ENCODE data around the gene MAGEA6. TPM values are rescaled to one million over a fixed set of nuclear protein-coding genes. Genes with fewer than 3 reads are reported as not detected.

Gene MAGEA6
- total and polyA plus RNA-seq, 2 donors (not counting 3 experiments of a cell fraction or from before 2014, with no cell fraction given) = not detected

DNA sequence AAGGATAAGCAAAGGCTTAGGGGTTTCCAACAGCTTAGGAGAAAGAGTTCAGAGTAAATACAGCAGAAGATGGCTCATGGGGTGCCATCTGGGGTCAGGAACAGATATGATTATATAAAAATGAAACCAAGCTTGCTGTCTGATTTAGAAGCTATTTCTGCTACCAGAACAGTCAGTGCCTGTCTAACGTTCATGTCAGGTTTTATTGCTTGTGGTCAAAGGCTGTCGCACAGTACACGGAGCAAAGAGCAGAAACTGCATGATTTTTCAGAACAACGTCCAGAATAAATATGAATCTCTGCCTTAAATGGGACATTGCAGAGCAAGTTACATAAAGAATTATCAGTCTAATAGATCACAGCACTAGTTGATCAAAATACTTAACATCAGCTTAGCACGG is 43.7 kb upstream of the MAGEA6 start:
- ChIA-PET POLR2A (no interaction called here), CTCF (interaction anchor here (1.2 to 1.7 kb wide), 2 partner anchors 171 to 987 kb away, joined by 3 to 4 read pairs; no protein-coding TSS in a partner anchor)
- Histone ChIP-seq H4K20me1 (replicated peaks; ENCODE audit: control insufficient read depth, extremely low read depth, insufficient read depth, low read length) (no peaks in the 10 kb centered on the region), H3K9me1 (replicated peaks; ENCODE audit: control insufficient read depth, extremely low read depth, insufficient read depth, low read length) (no peaks in the 10 kb centered on the region), H3K79me2 (ENCODE audit: control insufficient read depth, insufficient read depth, low read length) (no peaks in the 10 kb centered on the region), H2AFZ (ENCODE audit: low read depth, low read length) (no peak overlapping the region), H3K9me3 (replicated peaks; ENCODE audit: control insufficient read depth, insufficient read depth, low read length) (no peaks in the 10 kb centered on the region), H3K9ac (replicated peaks; ENCODE audit: extremely low read depth, insufficient read depth, low read length) (no peak overlapping the region), H3K4me3 (replicated peaks in 1 of 3; ENCODE audit: insufficient read depth in 1 of 3, low read depth in 1 of 3, low read length in 3 of 3) (no peak overlapping the region), H3K27me3 (ENCODE audit: control insufficient read depth in 2 of 2, insufficient read depth in 2 of 2, low read length in 2 of 2) (peaks cover 0 to 2% of the 10 kb centered on the region in 2 experiments), H3K4me1 (ENCODE audit: control insufficient read depth, extremely low read depth, insufficient read depth, low read length) (no peaks in the 10 kb centered on the region), H3K27ac (ENCODE audit: insufficient read depth, low read depth, low read length) (no peak overlapping the region), H3K36me3 (ENCODE audit: control insufficient read depth in 2 of 2, extremely low read depth in 1 of 2, insufficient read depth in 2 of 2, low read length in 2 of 2) (no peaks in the 10 kb centered on the region), H3K4me2 (ENCODE audit: insufficient read depth, low read length) (no peak overlapping the region)
- DNase-seq (ENCODE audit: low read depth, low spot score) = no peak
- TF ChIP-seq JUN (IDR thresholded peaks at IDR 0.05; ENCODE audit: borderline replicate concordance, insufficient read depth, insufficient read length, low read depth) (no peak), MYC (IDR thresholded peaks at IDR 0.05; ENCODE audit: low read depth, low read length) (no peak), POLR2A (IDR thresholded peaks at IDR 0.05; ENCODE audit: low read depth, low read length) (no peak), POLR2AphosphoS5 (IDR thresholded peaks at IDR 0.05; ENCODE audit: insufficient read depth, low read depth, low read length) (no peak), FOS (IDR thresholded peaks at IDR 0.05; ENCODE audit: borderline replicate concordance, insufficient read depth, low read length) (no peak), GATA2 (IDR thresholded peaks at IDR 0.05; ENCODE audit: insufficient read depth, insufficient read length, low read depth, low read length) (no peak), EZH2 (IDR thresholded peaks at IDR 0.05; ENCODE audit: borderline replicate concordance, low read depth, low read length, severe bottlenecking) (no peak)
- TF ChIP-seq, protein P1, sequence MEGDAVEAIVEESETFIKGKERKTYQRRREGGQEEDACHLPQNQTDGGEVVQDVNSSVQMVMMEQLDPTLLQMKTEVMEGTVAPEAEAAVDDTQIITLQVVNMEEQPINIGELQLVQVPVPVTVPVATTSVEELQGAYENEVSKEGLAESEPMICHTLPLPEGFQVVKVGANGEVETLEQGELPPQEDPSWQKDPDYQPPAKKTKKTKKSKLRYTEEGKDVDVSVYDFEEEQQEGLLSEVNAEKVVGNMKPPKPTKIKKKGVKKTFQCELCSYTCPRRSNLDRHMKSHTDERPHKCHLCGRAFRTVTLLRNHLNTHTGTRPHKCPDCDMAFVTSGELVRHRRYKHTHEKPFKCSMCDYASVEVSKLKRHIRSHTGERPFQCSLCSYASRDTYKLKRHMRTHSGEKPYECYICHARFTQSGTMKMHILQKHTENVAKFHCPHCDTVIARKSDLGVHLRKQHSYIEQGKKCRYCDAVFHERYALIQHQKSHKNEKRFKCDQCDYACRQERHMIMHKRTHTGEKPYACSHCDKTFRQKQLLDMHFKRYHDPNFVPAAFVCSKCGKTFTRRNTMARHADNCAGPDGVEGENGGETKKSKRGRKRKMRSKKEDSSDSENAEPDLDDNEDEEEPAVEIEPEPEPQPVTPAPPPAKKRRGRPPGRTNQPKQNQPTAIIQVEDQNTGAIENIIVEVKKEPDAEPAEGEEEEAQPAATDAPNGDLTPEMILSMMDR (IDR thresholded peaks at IDR 0.05; ENCODE audit: extremely low read depth in 1 of 2, insufficient read depth in 1 of 2, low read depth in 1 of 2, low read length in 2 of 2) = no peak
- dilution Hi-C loops (cut with MboI; ENCODE audit: extremely low pct_ligation_motif_present, low sequenced_read_pairs) = no loop called here
- no TSS peak for BruUV-seq (replicated peaks)
- intact Hi-C loops (cut with micrococcal nuclease) = no loop called here
- no peak for FAIRE-seq

Data from endothelial cell of umbilical vein (primary cell).